ENCODE results near the gene KCNT2.
"Not testable (repeated sequence)": the region's sequence is repeated elsewhere in the genome, so short reads cannot be mapped to it uniquely, and the experiment has no call there.

The KCNT2 gene

DNA sequence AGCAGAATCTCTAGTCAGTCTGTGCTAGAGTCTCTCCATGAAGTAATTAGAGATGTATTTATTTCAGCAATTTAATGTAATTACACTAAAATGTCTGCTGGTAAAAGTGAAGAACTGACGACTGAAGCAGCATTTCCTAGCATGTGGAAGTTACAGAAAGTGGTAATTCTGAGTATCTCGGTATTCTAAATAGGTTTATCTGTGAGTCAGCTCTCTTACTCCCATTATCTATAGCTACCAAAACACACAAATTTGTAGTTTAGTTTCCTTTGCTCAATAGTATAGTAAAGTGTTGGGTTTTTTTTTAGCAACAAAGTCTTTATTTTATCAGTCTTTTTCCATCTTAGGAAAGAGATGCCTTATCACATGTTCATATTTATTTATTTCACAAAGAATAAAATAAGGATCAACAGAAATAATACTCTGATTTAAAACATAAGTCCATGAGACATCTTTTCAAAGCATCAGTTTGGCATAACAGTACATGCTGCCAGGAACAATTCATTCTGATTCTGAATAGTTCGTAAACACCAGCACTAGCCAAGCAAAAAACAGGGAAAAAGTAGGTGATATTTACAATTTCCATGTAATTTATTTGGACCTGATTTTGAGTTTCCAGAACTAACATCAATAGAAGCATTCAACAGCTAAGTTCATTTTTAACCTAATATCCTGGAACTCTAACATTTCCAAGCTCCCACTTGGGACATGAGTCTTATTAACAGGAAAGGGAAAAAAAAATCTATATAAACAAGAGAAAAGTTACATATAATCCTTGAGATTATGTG, 76.3 kb downstream of the KCNT2 start:
- H2AFZ ChIP-seq (ENCODE audit: low read depth), result no peak overlapping the region
- TF ChIP-seq, protein P1, sequence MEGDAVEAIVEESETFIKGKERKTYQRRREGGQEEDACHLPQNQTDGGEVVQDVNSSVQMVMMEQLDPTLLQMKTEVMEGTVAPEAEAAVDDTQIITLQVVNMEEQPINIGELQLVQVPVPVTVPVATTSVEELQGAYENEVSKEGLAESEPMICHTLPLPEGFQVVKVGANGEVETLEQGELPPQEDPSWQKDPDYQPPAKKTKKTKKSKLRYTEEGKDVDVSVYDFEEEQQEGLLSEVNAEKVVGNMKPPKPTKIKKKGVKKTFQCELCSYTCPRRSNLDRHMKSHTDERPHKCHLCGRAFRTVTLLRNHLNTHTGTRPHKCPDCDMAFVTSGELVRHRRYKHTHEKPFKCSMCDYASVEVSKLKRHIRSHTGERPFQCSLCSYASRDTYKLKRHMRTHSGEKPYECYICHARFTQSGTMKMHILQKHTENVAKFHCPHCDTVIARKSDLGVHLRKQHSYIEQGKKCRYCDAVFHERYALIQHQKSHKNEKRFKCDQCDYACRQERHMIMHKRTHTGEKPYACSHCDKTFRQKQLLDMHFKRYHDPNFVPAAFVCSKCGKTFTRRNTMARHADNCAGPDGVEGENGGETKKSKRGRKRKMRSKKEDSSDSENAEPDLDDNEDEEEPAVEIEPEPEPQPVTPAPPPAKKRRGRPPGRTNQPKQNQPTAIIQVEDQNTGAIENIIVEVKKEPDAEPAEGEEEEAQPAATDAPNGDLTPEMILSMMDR (conservative IDR thresholded peaks at IDR 0.05; ENCODE audit: low read depth, low read length), result no peak

DNA sequence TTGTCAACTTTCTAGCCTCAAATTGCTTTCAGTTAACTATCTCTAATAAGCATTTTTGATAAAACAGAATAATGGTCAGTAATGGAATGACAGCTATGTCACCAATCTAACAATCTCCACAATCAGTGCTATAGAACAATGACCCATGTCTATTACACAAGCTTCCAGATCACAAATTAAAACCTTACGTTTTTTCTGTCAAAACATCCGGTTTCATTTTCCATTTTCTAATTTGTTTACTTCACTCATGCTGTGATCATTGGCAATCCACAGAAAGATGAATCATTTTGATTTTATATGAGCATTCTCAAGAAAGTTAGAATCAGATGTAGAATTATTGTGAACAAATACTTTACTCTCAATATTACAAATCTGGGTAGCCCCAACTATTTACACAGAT, 80.3 kb downstream of the KCNT2 start:
- Histone ChIP-seq H3K9ac (no peak overlapping the region), H2AFZ (ENCODE audit: low read depth) (no peak overlapping the region), H3K36me3 (ENCODE audit: insufficient read depth) (no peaks in the 10 kb centered on the region), H4K20me1 (ENCODE audit: insufficient read depth) (no peaks in the 10 kb centered on the region), H3K79me2 (ENCODE audit: insufficient read depth, low read depth) (no peaks in the 10 kb centered on the region), H3K4me2 (no peak overlapping the region), H3K4me1 (ENCODE audit: low read depth, poor library complexity, severe bottlenecking) (no peaks in the 10 kb centered on the region), H3K27me3 (ENCODE audit: insufficient read depth, low read depth) (no peaks in the 10 kb centered on the region), H3K4me3 (IDR thresholded peaks at IDR 0.05; ENCODE audit: insufficient read depth, low read depth, low read length) (no peak overlapping the region), H3K27ac (no peak overlapping the region)
- TF ChIP-seq, protein P1 (conservative IDR thresholded peaks at IDR 0.05; ENCODE audit: low read depth, low read length), result no peak

More for the DNA sequence above, 76.3 kb downstream of the KCNT2 start:
- Histone ChIP-seq H3K4me3 (IDR thresholded peaks at IDR 0.05; ENCODE audit: insufficient read depth, low read depth, low read length) (no peak overlapping the region), H3K4me2 (no peak overlapping the region), H3K36me3 (ENCODE audit: insufficient read depth) (no peaks in the 10 kb centered on the region), H3K4me1 (ENCODE audit: low read depth, poor library complexity, severe bottlenecking) (no peaks in the 10 kb centered on the region), H3K79me2 (ENCODE audit: insufficient read depth, low read depth) (no peaks in the 10 kb centered on the region), H3K27me3 (ENCODE audit: insufficient read depth, low read depth) (no peaks in the 10 kb centered on the region), H3K27ac (no peak overlapping the region), H4K20me1 (ENCODE audit: insufficient read depth) (no peaks in the 10 kb centered on the region), H3K9ac (no peak overlapping the region)

DNA sequence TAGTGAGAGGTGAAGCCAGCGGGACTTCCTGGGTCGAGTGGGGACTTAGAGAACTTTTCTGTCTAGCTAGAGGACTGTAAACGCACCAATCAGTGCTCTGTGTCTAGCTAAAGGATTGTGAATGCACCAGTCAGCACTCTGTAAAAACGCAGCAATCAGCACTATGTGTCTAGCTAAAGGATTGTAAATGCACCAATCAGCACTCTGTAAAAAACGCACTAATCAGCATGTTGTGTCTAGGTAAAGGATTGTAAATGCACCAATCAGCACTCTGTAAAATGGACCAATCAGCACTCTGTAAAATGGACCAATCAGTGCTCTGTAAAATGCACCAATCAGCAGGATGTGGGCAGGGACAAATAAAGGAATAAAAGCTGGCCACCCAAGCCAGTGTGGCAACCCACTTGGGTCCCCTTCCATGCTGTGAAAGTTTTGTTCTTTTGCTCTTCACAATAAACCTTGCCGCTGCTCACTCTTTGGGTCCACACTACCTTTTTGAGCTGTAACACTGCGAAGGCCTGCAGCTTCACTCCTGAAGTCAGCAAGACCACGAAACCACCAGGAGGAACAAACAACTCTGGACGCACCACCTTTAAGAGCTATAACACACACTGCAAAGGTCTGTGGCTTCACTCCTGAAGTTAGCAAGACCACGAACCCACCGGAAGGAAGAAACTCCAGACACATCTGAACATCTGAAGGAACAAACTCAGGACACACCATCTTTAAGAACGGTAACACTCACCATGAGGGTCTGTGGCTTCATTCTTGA, 85.5 kb downstream of the KCNT2 start:
- H3K79me2 ChIP-seq (ENCODE audit: insufficient read depth, low read depth); H3K27ac ChIP-seq; H3K36me3 ChIP-seq (ENCODE audit: insufficient read depth); H3K9ac ChIP-seq; H2AFZ ChIP-seq (ENCODE audit: low read depth); H3K27me3 ChIP-seq (ENCODE audit: insufficient read depth, low read depth); H3K4me1 ChIP-seq (ENCODE audit: low read depth, poor library complexity, severe bottlenecking); H3K4me3 ChIP-seq (IDR thresholded peaks at IDR 0.05; ENCODE audit: insufficient read depth, low read depth, low read length); H4K20me1 ChIP-seq (ENCODE audit: insufficient read depth); H3K4me2 ChIP-seq: not testable (repeated sequence)

DNA sequence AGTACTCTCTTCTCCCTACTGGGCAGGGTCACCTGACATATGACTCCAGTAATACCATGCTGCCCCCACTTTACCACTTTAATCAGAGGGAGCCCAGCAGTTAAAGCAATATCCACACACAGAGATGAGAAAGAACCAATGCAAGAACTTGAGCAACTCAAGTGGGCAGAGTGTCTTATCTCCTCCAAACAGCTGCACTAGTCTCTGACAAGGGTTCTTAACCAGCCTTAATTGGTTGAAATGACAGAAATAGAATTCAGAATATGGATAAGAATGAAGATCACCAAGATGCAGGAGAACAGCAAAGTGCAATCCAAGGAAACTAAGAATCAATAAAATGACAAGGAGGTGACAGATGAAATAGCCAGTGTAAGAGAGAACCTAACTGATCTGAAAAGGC, 91.0 kb downstream of the KCNT2 start:
- no peak overlapping the region for H3K4me2 ChIP-seq
- H3K9ac ChIP-seq, result no peak overlapping the region
- TF ChIP-seq, protein P1 (conservative IDR thresholded peaks at IDR 0.05; ENCODE audit: low read depth, low read length), result no peak

DNA sequence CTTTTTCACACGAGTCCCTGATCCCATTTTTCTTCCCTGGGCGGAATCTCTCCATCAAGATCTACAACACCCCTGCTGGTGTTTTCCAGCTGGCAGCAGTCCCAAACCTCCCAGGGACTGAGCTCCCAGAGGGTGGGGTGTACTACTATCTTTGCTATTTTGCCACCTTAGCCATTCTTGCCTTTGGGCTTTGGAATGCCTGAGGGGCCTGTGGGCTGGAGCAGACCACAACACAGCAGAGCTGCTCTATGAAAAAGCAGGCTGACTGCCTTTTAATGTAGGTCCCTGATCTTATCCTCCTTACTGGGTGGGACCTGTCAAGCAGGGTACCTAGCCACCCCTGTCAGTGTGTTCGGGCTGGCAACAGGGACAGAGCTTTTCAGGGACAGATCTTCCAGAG, 91.9 kb downstream of the KCNT2 start:
- TF ChIP-seq, protein P1 (conservative IDR thresholded peaks at IDR 0.05; ENCODE audit: low read depth, low read length), result no peak
- H3K4me1 ChIP-seq (ENCODE audit: low read depth, poor library complexity, severe bottlenecking), result no peaks in the 10 kb centered on the region
- H3K4me2 ChIP-seq, result no peak overlapping the region
- H2AFZ ChIP-seq (ENCODE audit: low read depth), result no peak overlapping the region
- no peaks in the 10 kb centered on the region for H4K20me1 ChIP-seq (ENCODE audit: insufficient read depth)
- H3K27ac ChIP-seq, result no peak overlapping the region
- H3K4me3 ChIP-seq (IDR thresholded peaks at IDR 0.05; ENCODE audit: insufficient read depth, low read depth, low read length), result no peak overlapping the region
- H3K27me3 ChIP-seq (ENCODE audit: insufficient read depth, low read depth), result no peaks in the 10 kb centered on the region
- H3K9ac ChIP-seq, result no peak overlapping the region
- H3K79me2 ChIP-seq (ENCODE audit: insufficient read depth, low read depth), result no peaks in the 10 kb centered on the region
- H3K36me3 ChIP-seq (ENCODE audit: insufficient read depth), result no peaks in the 10 kb centered on the region

More for the DNA sequence above, 91.0 kb downstream of the KCNT2 start:
- H2AFZ ChIP-seq (ENCODE audit: low read depth), result no peak overlapping the region
- H4K20me1 ChIP-seq (ENCODE audit: insufficient read depth), result no peaks in the 10 kb centered on the region
- H3K4me1 ChIP-seq (ENCODE audit: low read depth, poor library complexity, severe bottlenecking), result no peaks in the 10 kb centered on the region
- no peak overlapping the region for H3K4me3 ChIP-seq (IDR thresholded peaks at IDR 0.05; ENCODE audit: insufficient read depth, low read depth, low read length)
- no peaks in the 10 kb centered on the region for H3K79me2 ChIP-seq (ENCODE audit: insufficient read depth, low read depth)
- H3K27ac ChIP-seq, result no peak overlapping the region
- no peaks in the 10 kb centered on the region for H3K36me3 ChIP-seq (ENCODE audit: insufficient read depth)
- no peaks in the 10 kb centered on the region for H3K27me3 ChIP-seq (ENCODE audit: insufficient read depth, low read depth)

All from KMS-11 (cell line).